ENCODE measurements around the gene DIO3.

The DIO3 gene

DNA sequence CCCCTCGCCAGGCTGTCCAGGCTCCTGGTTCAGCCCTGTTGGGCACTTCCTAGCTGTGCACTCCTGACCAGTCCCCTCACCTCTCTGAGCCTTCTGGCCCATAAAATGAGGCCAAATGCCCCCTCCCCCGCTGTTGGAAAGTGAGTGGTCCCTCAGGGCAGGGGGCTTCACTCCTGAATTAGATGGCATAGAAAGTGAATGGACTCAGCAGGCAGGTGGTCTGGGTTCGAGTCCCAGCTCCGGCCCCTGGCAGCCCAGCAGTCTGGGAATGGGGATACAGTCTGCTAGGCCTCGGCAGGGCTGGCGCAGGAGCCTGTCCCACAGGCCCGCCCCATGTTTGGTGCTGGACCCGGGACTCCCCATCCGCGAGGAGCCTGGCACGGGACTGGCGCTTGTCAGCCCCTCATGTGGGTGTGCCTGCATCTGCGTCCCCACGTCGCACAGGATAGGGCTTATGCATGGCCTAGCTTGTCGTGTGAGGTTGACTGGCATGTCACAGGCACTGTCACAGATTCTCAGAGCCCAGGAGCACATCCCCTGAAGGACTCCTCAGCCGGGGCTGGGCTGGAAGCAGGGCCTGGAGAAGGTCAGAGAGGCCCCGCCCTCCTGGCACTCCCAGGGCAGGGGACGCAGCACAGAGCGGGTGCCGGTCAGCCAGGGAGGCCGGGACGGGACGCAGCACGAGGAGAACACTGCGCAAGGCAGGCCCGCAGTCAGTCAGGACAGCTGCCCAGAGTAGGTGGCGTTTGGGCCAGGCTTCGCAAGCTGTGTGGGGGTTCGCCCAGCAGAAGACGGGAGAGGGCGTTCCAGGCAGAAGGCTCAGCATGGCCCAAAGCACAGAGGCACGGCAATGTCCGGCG is 40.5 kb downstream of the DIO3 start:
- TF ChIP-seq, protein P1, sequence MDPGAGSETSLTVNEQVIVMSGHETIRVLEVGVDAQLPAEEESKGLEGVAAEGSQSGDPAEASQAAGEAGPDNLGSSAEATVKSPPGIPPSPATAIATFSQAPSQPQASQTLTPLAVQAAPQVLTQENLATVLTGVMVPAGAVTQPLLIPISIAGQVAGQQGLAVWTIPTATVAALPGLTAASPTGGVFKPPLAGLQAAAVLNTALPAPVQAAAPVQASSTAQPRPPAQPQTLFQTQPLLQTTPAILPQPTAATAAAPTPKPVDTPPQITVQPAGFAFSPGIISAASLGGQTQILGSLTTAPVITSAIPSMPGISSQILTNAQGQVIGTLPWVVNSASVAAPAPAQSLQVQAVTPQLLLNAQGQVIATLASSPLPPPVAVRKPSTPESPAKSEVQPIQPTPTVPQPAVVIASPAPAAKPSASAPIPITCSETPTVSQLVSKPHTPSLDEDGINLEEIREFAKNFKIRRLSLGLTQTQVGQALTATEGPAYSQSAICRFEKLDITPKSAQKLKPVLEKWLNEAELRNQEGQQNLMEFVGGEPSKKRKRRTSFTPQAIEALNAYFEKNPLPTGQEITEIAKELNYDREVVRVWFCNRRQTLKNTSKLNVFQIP (CRISPR knock-in tag; IDR thresholded peaks at IDR 0.05; ENCODE audit: borderline replicate concordance, low read depth), result no peak
- no peak for TF ChIP-seq CSDC2 (CRISPR knock-in tag; IDR thresholded peaks at IDR 0.05)
- no peak for ATAC-seq

GRCh38 chr14:101602466-101602840 is 41.2 kb downstream of the DIO3 start:
- no peak for ATAC-seq
- TF ChIP-seq ZNF8 (CRISPR knock-in tag; IDR thresholded peaks at IDR 0.05), result no peak
- TF ChIP-seq SNAI2 (CRISPR knock-in tag; IDR thresholded peaks at IDR 0.05), result no peak

- TF ChIP-seq ARNTL (CRISPR knock-in tag; IDR thresholded peaks at IDR 0.05; ENCODE audit: borderline replicate concordance, low read depth) (no peak), SNAI2 (CRISPR knock-in tag; IDR thresholded peaks at IDR 0.05) (no peak), ZFP30 (CRISPR knock-in tag; IDR thresholded peaks at IDR 0.05) (no peak), CSRNP3 (CRISPR knock-in tag; IDR thresholded peaks at IDR 0.05) (no peak), RARB (CRISPR knock-in tag; IDR thresholded peaks at IDR 0.05) (no peak), OSR1 (CRISPR knock-in tag; IDR thresholded peaks at IDR 0.05) (no peak), ISL1 (CRISPR knock-in tag; IDR thresholded peaks at IDR 0.05) (no peak), ZNF70 (CRISPR knock-in tag; IDR thresholded peaks at IDR 0.05) (no peak), PATZ1 (CRISPR knock-in tag; IDR thresholded peaks at IDR 0.05; ENCODE audit: borderline replicate concordance) (no peak), BACH2 (CRISPR knock-in tag; IDR thresholded peaks at IDR 0.05; ENCODE audit: borderline replicate concordance) (no peak), ZNF8 (CRISPR knock-in tag; IDR thresholded peaks at IDR 0.05) (no peak)
- TF ChIP-seq, protein P1 (CRISPR knock-in tag; IDR thresholded peaks at IDR 0.05; ENCODE audit: borderline replicate concordance, low read depth), result no peak
- ATAC-seq, result no peak
Observed at GRCh38 chr14:101603096-101603495, 41.8 kb downstream of the DIO3 start.

DNA sequence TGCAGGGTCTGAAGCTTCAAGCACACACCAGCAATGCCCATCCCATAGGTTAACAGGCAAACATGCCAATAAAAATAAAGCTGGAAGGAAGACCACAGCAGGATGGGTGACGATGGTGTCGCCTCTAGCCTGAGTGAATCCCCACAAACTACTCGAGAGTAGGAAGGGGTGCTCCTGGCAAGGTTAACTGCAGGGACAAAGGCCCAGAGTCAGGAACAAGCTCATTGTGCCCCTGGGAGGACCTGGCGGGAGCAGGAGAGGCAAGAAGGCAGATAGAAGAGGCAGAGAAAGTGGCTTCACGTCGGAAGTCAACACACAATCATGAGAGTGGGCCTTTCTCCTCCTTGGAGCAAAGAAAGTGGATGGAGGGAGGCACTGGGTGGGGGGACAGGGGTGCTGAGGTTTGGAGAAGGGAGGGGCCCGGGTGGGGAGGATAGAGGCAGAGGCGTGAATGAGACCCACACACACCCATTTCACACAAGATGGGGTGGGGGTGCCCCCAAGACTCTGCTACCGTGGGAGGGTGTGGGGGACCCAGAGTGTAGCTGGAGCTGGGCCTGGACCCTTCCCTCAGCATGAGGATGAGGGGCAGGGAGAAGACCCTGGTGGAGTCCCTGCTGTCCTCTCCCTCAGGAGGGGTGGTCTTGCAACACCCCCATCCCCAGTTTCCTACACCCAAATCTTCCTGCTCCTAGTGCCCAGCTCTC is 43.1 kb downstream of the DIO3 start:
- no peak for ATAC-seq
- TF ChIP-seq, protein P1 (CRISPR knock-in tag; IDR thresholded peaks at IDR 0.05; ENCODE audit: borderline replicate concordance, low read depth), result no peak
- TF ChIP-seq ZC3H10 (CRISPR knock-in tag; IDR thresholded peaks at IDR 0.05) (no peak), ZFP3 (CRISPR knock-in tag; IDR thresholded peaks at IDR 0.05) (no peak), GLIS3 (CRISPR knock-in tag; IDR thresholded peaks at IDR 0.05) (no peak), ZNF70 (CRISPR knock-in tag; IDR thresholded peaks at IDR 0.05) (no peak), TSHZ2 (CRISPR knock-in tag; IDR thresholded peaks at IDR 0.05) (no peak), PPARA (CRISPR knock-in tag; IDR thresholded peaks at IDR 0.05; ENCODE audit: borderline replicate concordance) (no peak)

Measured in SK-N-SH treated with all-trans-retinoic acid at 6 μM for 48 hours (cell line).